Smooth muscle cell (in vitro differentiated cells): ENCODE measurements around the gene CAPNS2. TPM values are rescaled to one million over a fixed set of nuclear protein-coding genes. Genes with fewer than 3 reads are reported as not detected.

Experiments used
- DNase-seq: peaks from one replicate; lab custom pipeline; 2025; ENCODE audit not compliant: unreplicated experiment; lab: John Stamatoyannopoulos, UW
- H2AFZ ChIP-seq: fragments of 200-600 bp; sonication (generic); 2 replicates; pipeline ENCODE4 v1.6.0; 2016; ENCODE audit warnings: antibody characterized with exemption, low read depth, mild to moderate bottlenecking
- H3F3A ChIP-seq: fragments of 200-600 bp; sonication (generic); 2 replicates; pipeline ENCODE4 v1.6.0; 2017; ENCODE audit warnings: antibody characterized with exemption, low read depth
- H3K27ac ChIP-seq: fragments of 200-600 bp; sonication (generic); 2 replicates; pipeline ENCODE4 v1.5.1; 2016; ENCODE audit warnings: low read depth, mild to moderate bottlenecking
- H3K27me3 ChIP-seq: fragments of 200-600 bp; sonication (generic); 2 replicates; pipeline ENCODE4 v1.6.1; 2016; ENCODE audit warnings: low read depth, mild to moderate bottlenecking
- H3K36me3 ChIP-seq: fragments of 200-600 bp; sonication (generic); 2 replicates; pipeline ENCODE4 v1.5.1; 2016; ENCODE audit warnings: low read depth
- H3K4me1 ChIP-seq: fragments of 200-600 bp; sonication (generic); 2 replicates; pipeline ENCODE4 v1.5.1; 2016; ENCODE audit warnings: low read depth
- H3K4me2 ChIP-seq: fragments of 200-600 bp; sonication (generic); 2 replicates; pipeline ENCODE4 v1.6.0; 2016; ENCODE audit warnings: mild to moderate bottlenecking
- H3K4me3 ChIP-seq: fragments of 200-600 bp; sonication (generic); 2 replicates; pipeline ENCODE4 v1.5.1; 2016; ENCODE audit warnings: mild to moderate bottlenecking
- H3K79me2 ChIP-seq: fragments of 200-600 bp; sonication (generic); 2 replicates; pipeline ENCODE4 v1.6.0; 2016; ENCODE audit warnings: low read depth, mild to moderate bottlenecking
- H3K9ac ChIP-seq: fragments of 200-600 bp; sonication (generic); 2 replicates; pipeline ENCODE4 v1.6.0; 2016; ENCODE audit warnings: low read depth
- H3K9me3 ChIP-seq: fragments of 200-600 bp; sonication (generic); replicated peaks from 2 replicates; pipeline ENCODE4 v1.5.1; 2016; ENCODE audit warnings: low read depth
- H4K20me1 ChIP-seq: fragments of 200-600 bp; sonication (generic); 2 replicates; pipeline ENCODE4 v1.6.0; 2016; ENCODE audit warnings: low read depth
- WGBS: methylation state at CpG from one replicate; pipeline ENCODE4 v1.1.7; 2016; ENCODE audit warnings: low lambda C conversion rate; 5-methylcytosine and 5-hydroxymethylcytosine counted together
- polyA plus RNA-seq: library from polyadenylated mRNA; unstranded; fragments of >200 nt; fragmentation: Nextera tagmentation; extraction: Ambion mirVana; gene quantifications from 2 replicates; pipeline ENCODE4 v1.2.1, GENCODE V29; 2016
- total RNA-seq: library from RNA; depleted of rRNA; stranded (reverse); fragments of >200 nt; gene quantifications from 2 replicates; pipeline ENCODE4 v1.2.3, GENCODE V29; 2014
- TF ChIP-seq, protein P1 (sequence below): fragments of 200-600 bp; sonication (generic); IDR thresholded peaks from 2 replicates; pipeline ENCODE4 v1.5.1; 2017; ENCODE audit warnings: borderline replicate concordance, mild to moderate bottlenecking, antibody characterized with exemption; ENCODE audit not compliant: insufficient read depth, poor library complexity, severe bottlenecking

Gene CAPNS2
- total and polyA plus RNA-seq, 2 experiments from 2014 or later: 3.0 to 10.4 TPM

DNA sequence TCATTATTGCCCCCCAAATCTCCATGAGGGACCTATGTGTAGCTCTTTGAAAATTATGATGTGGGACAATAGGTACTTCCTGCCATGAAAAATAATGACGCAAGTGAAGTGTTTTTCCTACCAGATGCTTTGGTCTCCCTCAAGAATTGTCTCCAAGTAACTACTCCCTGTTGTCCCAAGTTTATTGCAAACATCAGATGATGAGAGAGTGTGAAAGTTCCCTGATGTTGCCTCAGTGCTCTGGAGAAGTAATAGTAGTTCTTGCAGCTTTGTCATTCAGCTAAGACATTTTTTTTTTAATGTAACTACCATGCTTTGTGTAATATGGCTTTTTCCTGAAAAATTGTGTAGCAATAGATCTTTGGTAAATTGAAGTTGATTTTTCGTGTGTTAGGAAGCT, 37.5 kb upstream of the CAPNS2 start:
- no peak overlapping the region for H3K27ac ChIP-seq
- TF ChIP-seq, protein P1, sequence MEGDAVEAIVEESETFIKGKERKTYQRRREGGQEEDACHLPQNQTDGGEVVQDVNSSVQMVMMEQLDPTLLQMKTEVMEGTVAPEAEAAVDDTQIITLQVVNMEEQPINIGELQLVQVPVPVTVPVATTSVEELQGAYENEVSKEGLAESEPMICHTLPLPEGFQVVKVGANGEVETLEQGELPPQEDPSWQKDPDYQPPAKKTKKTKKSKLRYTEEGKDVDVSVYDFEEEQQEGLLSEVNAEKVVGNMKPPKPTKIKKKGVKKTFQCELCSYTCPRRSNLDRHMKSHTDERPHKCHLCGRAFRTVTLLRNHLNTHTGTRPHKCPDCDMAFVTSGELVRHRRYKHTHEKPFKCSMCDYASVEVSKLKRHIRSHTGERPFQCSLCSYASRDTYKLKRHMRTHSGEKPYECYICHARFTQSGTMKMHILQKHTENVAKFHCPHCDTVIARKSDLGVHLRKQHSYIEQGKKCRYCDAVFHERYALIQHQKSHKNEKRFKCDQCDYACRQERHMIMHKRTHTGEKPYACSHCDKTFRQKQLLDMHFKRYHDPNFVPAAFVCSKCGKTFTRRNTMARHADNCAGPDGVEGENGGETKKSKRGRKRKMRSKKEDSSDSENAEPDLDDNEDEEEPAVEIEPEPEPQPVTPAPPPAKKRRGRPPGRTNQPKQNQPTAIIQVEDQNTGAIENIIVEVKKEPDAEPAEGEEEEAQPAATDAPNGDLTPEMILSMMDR: no peak
- no peak for DNase-seq

GRCh38 chr16:55530316-55530856, 36.1 kb upstream of the CAPNS2 start:
- Histone ChIP-seq H3K36me3 (no peaks in the 10 kb centered on the region), H3K4me2 (no peak overlapping the region), H3K79me2 (no peaks in the 10 kb centered on the region), H3K4me1 (no peaks in the 10 kb centered on the region), H2AFZ (no peak overlapping the region), H3K27ac (no peak overlapping the region), H3K9me3 (no peaks in the 10 kb centered on the region), H3K4me3 (no peak overlapping the region), H3K27me3 (no peaks in the 10 kb centered on the region), H3K9ac (no peak overlapping the region), H3F3A (no peaks in the 10 kb centered on the region), H4K20me1 (no peaks in the 10 kb centered on the region)
- TF ChIP-seq, protein P1: no peak
- DNase-seq: no peak
- 91% methylated on average over 1 of the region's 1 CpG for WGBS

More for the DNA sequence above, 37.5 kb upstream of the CAPNS2 start:
- no peak overlapping the region for H2AFZ ChIP-seq
- no peaks in the 10 kb centered on the region for H3F3A ChIP-seq
- no peaks in the 10 kb centered on the region for H3K27me3 ChIP-seq
- H3K4me2 ChIP-seq: no peak overlapping the region
- H4K20me1 ChIP-seq: peaks cover 3% of the 10 kb centered on the region
- 94% methylated on average over 2 of the region's 2 CpGs for WGBS
- no peaks in the 10 kb centered on the region for H3K9me3 ChIP-seq
- no peak overlapping the region for H3K4me3 ChIP-seq
- H3K79me2 ChIP-seq: no peaks in the 10 kb centered on the region
- H3K36me3 ChIP-seq: no peaks in the 10 kb centered on the region
- H3K4me1 ChIP-seq: no peaks in the 10 kb centered on the region
- H3K9ac ChIP-seq: no peak overlapping the region

GRCh38 chr16:55532227-55532626, 34.3 kb upstream of the CAPNS2 start:
- no peak overlapping the region for H3K9ac ChIP-seq
- TF ChIP-seq, protein P1: no peak
- no peaks in the 10 kb centered on the region for H4K20me1 ChIP-seq
- no peak for DNase-seq
- H2AFZ ChIP-seq: no peak overlapping the region
- no peak overlapping the region for H3K27ac ChIP-seq
- 90% methylated on average over 1 of the region's 1 CpG for WGBS
- peaks cover 6% of the 10 kb centered on the region for H3K4me1 ChIP-seq
- H3K27me3 ChIP-seq: no peaks in the 10 kb centered on the region
- H3K36me3 ChIP-seq: no peaks in the 10 kb centered on the region
- H3K4me3 ChIP-seq: no peak overlapping the region
- H3K9me3 ChIP-seq: no peaks in the 10 kb centered on the region
- H3K4me2 ChIP-seq: no peak overlapping the region
- no peaks in the 10 kb centered on the region for H3F3A ChIP-seq
- no peaks in the 10 kb centered on the region for H3K79me2 ChIP-seq

DNA sequence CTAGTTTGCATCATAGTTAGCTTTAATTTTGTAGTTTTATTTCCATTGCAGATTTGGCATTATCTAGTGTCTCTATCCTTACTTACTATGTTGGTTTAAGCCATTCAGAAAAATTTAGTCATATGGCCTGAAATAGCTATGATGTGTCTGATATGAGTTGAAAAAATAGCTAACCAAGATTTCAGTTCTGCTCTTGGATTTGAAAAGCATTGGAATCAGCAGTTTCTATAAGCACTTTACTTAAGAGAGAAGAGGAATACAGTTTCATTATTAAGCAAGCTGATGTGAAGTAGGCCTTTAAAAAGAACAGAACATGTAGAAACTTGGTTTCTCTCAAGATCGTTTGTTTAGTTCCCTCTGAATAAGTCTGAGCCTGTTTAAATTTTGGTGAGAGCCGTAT, 31.7 kb upstream of the CAPNS2 start:
- Histone ChIP-seq H3K27ac (peak overlapping the region; percentile 86), H3F3A (no peaks in the 10 kb centered on the region), H3K36me3 (no peaks in the 10 kb centered on the region), H3K4me3 (no peak overlapping the region), H3K79me2 (no peaks in the 10 kb centered on the region), H3K4me2 (peak overlapping the region; percentile 34), H2AFZ (no peak overlapping the region), H3K4me1 (peaks cover 6% of the 10 kb centered on the region), H3K27me3 (no peaks in the 10 kb centered on the region), H3K9me3 (no peaks in the 10 kb centered on the region), H4K20me1 (no peaks in the 10 kb centered on the region), H3K9ac (no peak overlapping the region)
- no peak for DNase-seq
- TF ChIP-seq, protein P1: no peak
- WGBS: 65% methylated on average over 2 of the region's 2 CpGs
